ENCODE measurements around the gene EXTL2. TPM values are rescaled to one million over a fixed set of nuclear protein-coding genes. Genes with fewer than 3 reads are reported as not detected.

Gene EXTL2
- total and polyA plus RNA-seq, 9 of the 15 experiments (the other 6 are each of a cell fraction or from before 2014, with no cell fraction given) = 8.5 to 40.7 (median 26.0) TPM

DNA sequence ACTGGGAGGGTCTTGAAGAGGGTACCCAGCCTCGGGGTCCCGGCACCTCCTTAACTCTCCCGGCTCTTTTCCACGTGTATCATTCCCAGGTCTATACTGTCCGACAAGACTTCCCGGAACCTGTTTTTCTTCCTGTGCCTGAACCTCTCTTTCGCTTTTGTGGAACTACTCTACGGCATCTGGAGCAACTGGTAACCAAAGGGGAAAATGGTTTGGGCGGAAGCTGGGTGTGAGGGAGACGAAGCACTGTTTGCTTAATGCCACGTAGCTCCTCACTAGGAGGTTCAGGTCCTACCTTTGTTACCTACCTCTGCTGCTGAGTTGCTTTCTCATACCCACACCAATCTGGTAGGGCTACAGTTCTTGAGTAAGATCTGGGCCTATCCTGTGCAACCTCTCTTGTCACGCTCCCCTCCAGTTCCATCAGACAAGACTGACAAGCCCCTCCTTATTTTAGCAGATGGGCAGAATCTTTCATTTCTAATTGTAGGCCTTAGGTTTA lies 1.9 kb upstream of the EXTL2 start (continued):
- TF ChIP-seq ZNF12 (CRISPR knock-in tag; IDR thresholded peaks at IDR 0.05) (no peak), ZNF24 (IDR thresholded peaks at IDR 0.05) (no peak), MAFF (IDR thresholded peaks at IDR 0.05; ENCODE audit: low read length) (no peak), TBP (optimal IDR thresholded peaks at IDR 0.05; ENCODE audit: low read depth, low read length) (peak; percentile 46), HDAC1 (IDR thresholded peaks at IDR 0.05) (0 out of 4 replicates have a peak, but pooled peaks of 1 of the 2 experiments have one; percentile 2), PURB (CRISPR knock-in tag; IDR thresholded peaks at IDR 0.05; ENCODE audit: low read depth) (no peak), RUNX1 (IDR thresholded peaks at IDR 0.05; ENCODE audit: low read depth) (no peak), HMGN3 (IDR thresholded peaks at IDR 0.05; ENCODE audit: borderline replicate concordance, extremely low read depth, insufficient read length, low read depth, low read length) (no peak)
- TF ChIP-seq, protein P1, sequence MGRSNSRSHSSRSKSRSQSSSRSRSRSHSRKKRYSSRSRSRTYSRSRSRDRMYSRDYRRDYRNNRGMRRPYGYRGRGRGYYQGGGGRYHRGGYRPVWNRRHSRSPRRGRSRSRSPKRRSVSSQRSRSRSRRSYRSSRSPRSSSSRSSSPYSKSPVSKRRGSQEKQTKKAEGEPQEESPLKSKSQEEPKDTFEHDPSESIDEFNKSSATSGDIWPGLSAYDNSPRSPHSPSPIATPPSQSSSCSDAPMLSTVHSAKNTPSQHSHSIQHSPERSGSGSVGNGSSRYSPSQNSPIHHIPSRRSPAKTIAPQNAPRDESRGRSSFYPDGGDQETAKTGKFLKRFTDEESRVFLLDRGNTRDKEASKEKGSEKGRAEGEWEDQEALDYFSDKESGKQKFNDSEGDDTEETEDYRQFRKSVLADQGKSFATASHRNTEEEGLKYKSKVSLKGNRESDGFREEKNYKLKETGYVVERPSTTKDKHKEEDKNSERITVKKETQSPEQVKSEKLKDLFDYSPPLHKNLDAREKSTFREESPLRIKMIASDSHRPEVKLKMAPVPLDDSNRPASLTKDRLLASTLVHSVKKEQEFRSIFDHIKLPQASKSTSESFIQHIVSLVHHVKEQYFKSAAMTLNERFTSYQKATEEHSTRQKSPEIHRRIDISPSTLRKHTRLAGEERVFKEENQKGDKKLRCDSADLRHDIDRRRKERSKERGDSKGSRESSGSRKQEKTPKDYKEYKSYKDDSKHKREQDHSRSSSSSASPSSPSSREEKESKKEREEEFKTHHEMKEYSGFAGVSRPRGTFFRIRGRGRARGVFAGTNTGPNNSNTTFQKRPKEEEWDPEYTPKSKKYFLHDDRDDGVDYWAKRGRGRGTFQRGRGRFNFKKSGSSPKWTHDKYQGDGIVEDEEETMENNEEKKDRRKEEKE (IDR thresholded peaks at IDR 0.05; ENCODE audit: borderline replicate concordance in 1 of 2, control insufficient read depth in 1 of 2, low read depth in 2 of 2, low read length in 1 of 2) = no peak
- TF ChIP-seq, protein P2, sequence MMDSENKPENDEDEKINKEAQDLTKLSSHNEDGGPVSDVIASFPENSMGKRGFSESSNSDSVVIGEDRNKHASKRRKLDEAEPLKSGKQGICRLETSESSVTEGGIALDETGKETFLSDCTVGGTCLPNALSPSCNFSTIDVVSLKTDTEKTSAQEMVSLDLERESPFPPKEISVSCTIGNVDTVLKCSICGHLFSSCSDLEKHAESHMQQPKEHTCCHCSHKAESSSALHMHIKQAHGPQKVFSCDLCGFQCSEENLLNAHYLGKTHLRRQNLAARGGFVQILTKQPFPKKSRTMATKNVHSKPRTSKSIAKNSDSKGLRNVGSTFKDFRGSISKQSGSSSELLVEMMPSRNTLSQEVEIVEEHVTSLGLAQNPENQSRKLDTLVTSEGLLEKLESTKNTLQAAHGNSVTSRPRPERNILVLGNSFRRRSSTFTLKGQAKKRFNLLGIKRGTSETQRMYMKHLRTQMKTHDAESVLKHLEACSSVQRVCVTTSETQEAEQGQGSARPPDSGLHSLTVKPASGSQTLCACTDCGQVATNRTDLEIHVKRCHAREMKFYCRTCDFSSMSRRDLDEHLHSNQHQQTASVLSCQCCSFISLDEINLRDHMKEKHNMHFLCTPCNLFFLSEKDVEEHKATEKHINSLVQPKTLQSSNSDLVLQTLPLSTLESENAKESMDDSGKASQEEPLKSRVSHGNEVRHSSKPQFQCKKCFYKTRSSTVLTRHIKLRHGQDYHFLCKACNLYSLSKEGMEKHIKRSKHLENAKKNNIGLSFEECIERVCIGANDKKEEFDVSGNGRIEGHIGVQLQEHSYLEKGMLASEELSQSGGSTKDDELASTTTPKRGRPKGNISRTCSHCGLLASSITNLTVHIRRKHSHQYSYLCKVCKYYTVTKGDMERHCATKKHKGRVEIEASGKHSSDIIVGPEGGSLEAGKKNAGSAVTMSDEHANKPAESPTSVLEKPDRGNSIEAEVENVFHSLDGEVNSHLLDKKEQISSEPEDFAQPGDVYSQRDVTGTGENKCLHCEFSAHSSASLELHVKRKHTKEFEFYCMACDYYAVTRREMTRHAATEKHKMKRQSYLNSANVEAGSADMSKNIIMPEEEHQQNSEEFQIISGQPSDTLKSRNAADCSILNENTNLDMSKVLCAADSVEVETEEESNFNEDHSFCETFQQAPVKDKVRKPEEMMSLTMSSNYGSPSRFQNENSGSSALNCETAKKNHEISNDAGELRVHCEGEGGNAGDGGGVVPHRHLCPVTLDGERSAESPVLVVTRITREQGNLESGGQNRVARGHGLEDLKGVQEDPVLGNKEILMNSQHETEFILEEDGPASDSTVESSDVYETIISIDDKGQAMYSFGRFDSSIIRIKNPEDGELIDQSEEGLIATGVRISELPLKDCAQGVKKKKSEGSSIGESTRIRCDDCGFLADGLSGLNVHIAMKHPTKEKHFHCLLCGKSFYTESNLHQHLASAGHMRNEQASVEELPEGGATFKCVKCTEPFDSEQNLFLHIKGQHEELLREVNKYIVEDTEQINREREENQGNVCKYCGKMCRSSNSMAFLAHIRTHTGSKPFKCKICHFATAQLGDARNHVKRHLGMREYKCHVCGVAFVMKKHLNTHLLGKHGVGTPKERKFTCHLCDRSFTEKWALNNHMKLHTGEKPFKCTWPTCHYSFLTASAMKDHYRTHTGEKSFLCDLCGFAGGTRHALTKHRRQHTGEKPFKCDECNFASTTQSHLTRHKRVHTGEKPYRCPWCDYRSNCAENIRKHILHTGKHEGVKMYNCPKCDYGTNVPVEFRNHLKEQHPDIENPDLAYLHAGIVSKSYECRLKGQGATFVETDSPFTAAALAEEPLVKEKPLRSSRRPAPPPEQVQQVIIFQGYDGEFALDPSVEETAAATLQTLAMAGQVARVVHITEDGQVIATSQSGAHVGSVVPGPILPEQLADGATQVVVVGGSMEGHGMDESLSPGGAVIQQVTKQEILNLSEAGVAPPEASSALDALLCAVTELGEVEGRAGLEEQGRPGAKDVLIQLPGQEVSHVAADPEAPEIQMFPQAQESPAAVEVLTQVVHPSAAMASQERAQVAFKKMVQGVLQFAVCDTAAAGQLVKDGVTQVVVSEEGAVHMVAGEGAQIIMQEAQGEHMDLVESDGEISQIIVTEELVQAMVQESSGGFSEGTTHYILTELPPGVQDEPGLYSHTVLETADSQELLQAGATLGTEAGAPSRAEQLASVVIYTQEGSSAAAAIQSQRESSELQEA (IDR thresholded peaks at IDR 0.05; ENCODE audit: low read depth) = no peak
- TF ChIP-seq, protein P3, sequence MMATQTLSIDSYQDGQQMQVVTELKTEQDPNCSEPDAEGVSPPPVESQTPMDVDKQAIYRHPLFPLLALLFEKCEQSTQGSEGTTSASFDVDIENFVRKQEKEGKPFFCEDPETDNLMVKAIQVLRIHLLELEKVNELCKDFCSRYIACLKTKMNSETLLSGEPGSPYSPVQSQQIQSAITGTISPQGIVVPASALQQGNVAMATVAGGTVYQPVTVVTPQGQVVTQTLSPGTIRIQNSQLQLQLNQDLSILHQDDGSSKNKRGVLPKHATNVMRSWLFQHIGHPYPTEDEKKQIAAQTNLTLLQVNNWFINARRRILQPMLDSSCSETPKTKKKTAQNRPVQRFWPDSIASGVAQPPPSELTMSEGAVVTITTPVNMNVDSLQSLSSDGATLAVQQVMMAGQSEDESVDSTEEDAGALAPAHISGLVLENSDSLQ (IDR thresholded peaks at IDR 0.05) = peak; percentile 82
- TF ChIP-seq, protein P4, sequence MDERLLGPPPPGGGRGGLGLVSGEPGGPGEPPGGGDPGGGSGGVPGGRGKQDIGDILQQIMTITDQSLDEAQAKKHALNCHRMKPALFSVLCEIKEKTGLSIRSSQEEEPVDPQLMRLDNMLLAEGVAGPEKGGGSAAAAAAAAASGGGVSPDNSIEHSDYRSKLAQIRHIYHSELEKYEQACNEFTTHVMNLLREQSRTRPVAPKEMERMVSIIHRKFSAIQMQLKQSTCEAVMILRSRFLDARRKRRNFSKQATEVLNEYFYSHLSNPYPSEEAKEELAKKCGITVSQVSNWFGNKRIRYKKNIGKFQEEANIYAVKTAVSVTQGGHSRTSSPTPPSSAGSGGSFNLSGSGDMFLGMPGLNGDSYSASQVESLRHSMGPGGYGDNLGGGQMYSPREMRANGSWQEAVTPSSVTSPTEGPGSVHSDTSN (CRISPR knock-in tag; IDR thresholded peaks at IDR 0.05; ENCODE audit: low read depth) = no peak
- TF ChIP-seq, protein P4 (tag; conservative IDR thresholded peaks at IDR 0.05; ENCODE audit: low read depth) = 0 out of 2 replicates have a peak, but pooled peaks have one; percentile 14
